ENCODE measurements around the gene BRSK2. TPM values are rescaled to one million over a fixed set of nuclear protein-coding genes. Genes with fewer than 3 reads are reported as not detected.
A peak's percentile ranks its signal among the peaks of the same experiment; 100 is the strongest.

The BRSK2 gene
- polyA plus RNA-seq, 1 of the 3 experiments (the other 2 are of a cell fraction), result 0.64 TPM

GRCh38 chr11:1368966-1369365 is 20.8 kb upstream of the BRSK2 start:
- Histone ChIP-seq H2AFZ (ENCODE audit: low read depth) (no peak overlapping the region), H3K4me3 (ENCODE audit: low read depth in 2 of 2, low read length in 1 of 2) (no peak overlapping the region), H3K9me2 (no peaks in the 10 kb centered on the region), H4K20me1 (ENCODE audit: insufficient read depth) (no peaks in the 10 kb centered on the region), H3K9ac (no peak overlapping the region), H3K79me2 (ENCODE audit: insufficient read depth) (no peaks in the 10 kb centered on the region), H3K27ac (ENCODE audit: low read depth in 2 of 2, low read length in 1 of 2) (no peak overlapping the region), H3K9me3 (no peaks in the 10 kb centered on the region), H3K27me3 (ENCODE audit: insufficient read depth) (no peaks in the 10 kb centered on the region), H3K36me3 (replicated peaks in 1 of 2; ENCODE audit: control insufficient read depth in 1 of 2, insufficient read depth in 2 of 2, low read length in 1 of 2) (no peaks in the 10 kb centered on the region), H3K4me1 (ENCODE audit: control insufficient read depth in 1 of 2, insufficient read depth in 2 of 2, low read depth in 1 of 2, low read length in 1 of 2) (no peaks in the 10 kb centered on the region), H3K4me2 (no peak overlapping the region), H3F3A (replicated peaks; ENCODE audit: insufficient read depth) (no peaks in the 10 kb centered on the region)
- DNase-seq, result peak; percentile 21
- CTCF ChIA-PET, result no interaction called here
- TF ChIP-seq RFX5 (IDR thresholded peaks at IDR 0.05; ENCODE audit: low read length), result no peak
- TF ChIP-seq EZH2phosphoT487 (IDR thresholded peaks at IDR 0.05; ENCODE audit: borderline replicate concordance, low read depth), result no peak
- TF ChIP-seq FOXJ3 (CRISPR knock-in tag; IDR thresholded peaks at IDR 0.05), result no peak
- no peak for TF ChIP-seq FOXM1 (IDR thresholded peaks at IDR 0.05; ENCODE audit: low read depth)
- POLR2A ChIA-PET, result no interaction called here
- 58% methylated on average over 9 of the region's 16 CpGs for WGBS (ENCODE audit: low lambda C conversion rate)

- Histone ChIP-seq H2AFZ (ENCODE audit: low read depth) (no peak overlapping the region), H3K36me3 (replicated peaks in 1 of 2; ENCODE audit: control insufficient read depth in 1 of 2, insufficient read depth in 2 of 2, low read length in 1 of 2) (no peaks in the 10 kb centered on the region), H3F3A (replicated peaks; ENCODE audit: insufficient read depth) (no peaks in the 10 kb centered on the region), H3K4me2 (no peak overlapping the region), H3K4me3 (ENCODE audit: low read depth in 2 of 2, low read length in 1 of 2) (no peak overlapping the region), H4K20me1 (ENCODE audit: insufficient read depth) (no peaks in the 10 kb centered on the region), H3K9me2 (no peaks in the 10 kb centered on the region), H3K27me3 (ENCODE audit: insufficient read depth) (no peaks in the 10 kb centered on the region), H3K79me2 (ENCODE audit: insufficient read depth) (no peaks in the 10 kb centered on the region), H3K9ac (no peak overlapping the region), H3K4me1 (ENCODE audit: control insufficient read depth in 1 of 2, insufficient read depth in 2 of 2, low read depth in 1 of 2, low read length in 1 of 2) (no peaks in the 10 kb centered on the region), H3K9me3 (no peaks in the 10 kb centered on the region), H3K27ac (ENCODE audit: low read depth in 2 of 2, low read length in 1 of 2) (no peak overlapping the region)
- ChIA-PET POLR2A (no interaction called here), CTCF (interaction anchor here (0.9 kb wide), 1 partner anchor 16 kb away, joined by 4 read pairs; no protein-coding TSS in a partner anchor)
- peak; percentile 20 for DNase-seq
- TF ChIP-seq RFX5 (IDR thresholded peaks at IDR 0.05; ENCODE audit: low read length), result no peak
- no peak for TF ChIP-seq RCOR1 (IDR thresholded peaks at IDR 0.05; ENCODE audit: low read length)
- 55% methylated on average over 17 of the region's 18 CpGs for WGBS (ENCODE audit: low lambda C conversion rate)
Observed at GRCh38 chr11:1369371-1370005, 20.2 kb upstream of the BRSK2 start.

- POLR2A ChIA-PET, result no interaction called here
- no peaks in the 10 kb centered on the region for H3K27me3 ChIP-seq (ENCODE audit: insufficient read depth)
- H3K79me2 ChIP-seq (ENCODE audit: insufficient read depth), result no peaks in the 10 kb centered on the region
- 72% methylated on average over 20 of the region's 38 CpGs for WGBS (ENCODE audit: low lambda C conversion rate)
- no peak overlapping the region for H3K9ac ChIP-seq
- no peak overlapping the region for H3K4me3 ChIP-seq (ENCODE audit: low read depth in 2 of 2, low read length in 1 of 2)
- H3F3A ChIP-seq (replicated peaks; ENCODE audit: insufficient read depth), result no peaks in the 10 kb centered on the region
- CTCF ChIA-PET, result interaction anchor here (0.9 kb wide), 2 partner anchors 15 to 176 kb away, joined by 3 to 4 read pairs; no protein-coding TSS in a partner anchor
- H2AFZ ChIP-seq (ENCODE audit: low read depth), result no peak overlapping the region
- H3K27ac ChIP-seq (ENCODE audit: low read depth in 2 of 2, low read length in 1 of 2), result no peak overlapping the region
- no peaks in the 10 kb centered on the region for H3K4me1 ChIP-seq (ENCODE audit: control insufficient read depth in 1 of 2, insufficient read depth in 2 of 2, low read depth in 1 of 2, low read length in 1 of 2)
- peak; percentile 19 for DNase-seq
- H4K20me1 ChIP-seq (ENCODE audit: insufficient read depth), result no peaks in the 10 kb centered on the region
- no peaks in the 10 kb centered on the region for H3K9me2 ChIP-seq
- no peaks in the 10 kb centered on the region for H3K36me3 ChIP-seq (replicated peaks in 1 of 2; ENCODE audit: control insufficient read depth in 1 of 2, insufficient read depth in 2 of 2, low read length in 1 of 2)
- H3K9me3 ChIP-seq, result no peaks in the 10 kb centered on the region
- H3K4me2 ChIP-seq, result no peak overlapping the region
- TF ChIP-seq, protein P1, sequence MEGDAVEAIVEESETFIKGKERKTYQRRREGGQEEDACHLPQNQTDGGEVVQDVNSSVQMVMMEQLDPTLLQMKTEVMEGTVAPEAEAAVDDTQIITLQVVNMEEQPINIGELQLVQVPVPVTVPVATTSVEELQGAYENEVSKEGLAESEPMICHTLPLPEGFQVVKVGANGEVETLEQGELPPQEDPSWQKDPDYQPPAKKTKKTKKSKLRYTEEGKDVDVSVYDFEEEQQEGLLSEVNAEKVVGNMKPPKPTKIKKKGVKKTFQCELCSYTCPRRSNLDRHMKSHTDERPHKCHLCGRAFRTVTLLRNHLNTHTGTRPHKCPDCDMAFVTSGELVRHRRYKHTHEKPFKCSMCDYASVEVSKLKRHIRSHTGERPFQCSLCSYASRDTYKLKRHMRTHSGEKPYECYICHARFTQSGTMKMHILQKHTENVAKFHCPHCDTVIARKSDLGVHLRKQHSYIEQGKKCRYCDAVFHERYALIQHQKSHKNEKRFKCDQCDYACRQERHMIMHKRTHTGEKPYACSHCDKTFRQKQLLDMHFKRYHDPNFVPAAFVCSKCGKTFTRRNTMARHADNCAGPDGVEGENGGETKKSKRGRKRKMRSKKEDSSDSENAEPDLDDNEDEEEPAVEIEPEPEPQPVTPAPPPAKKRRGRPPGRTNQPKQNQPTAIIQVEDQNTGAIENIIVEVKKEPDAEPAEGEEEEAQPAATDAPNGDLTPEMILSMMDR (IDR thresholded peaks at IDR 0.05), result no peak
- no peak for TF ChIP-seq SIN3A (IDR thresholded peaks at IDR 0.05; ENCODE audit: borderline replicate concordance, low read depth, low read length)
- TF ChIP-seq FOXM1 (IDR thresholded peaks at IDR 0.05; ENCODE audit: low read depth), result no peak
- TF ChIP-seq, protein P2, sequence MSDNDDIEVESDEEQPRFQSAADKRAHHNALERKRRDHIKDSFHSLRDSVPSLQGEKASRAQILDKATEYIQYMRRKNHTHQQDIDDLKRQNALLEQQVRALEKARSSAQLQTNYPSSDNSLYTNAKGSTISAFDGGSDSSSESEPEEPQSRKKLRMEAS (IDR thresholded peaks at IDR 0.05; ENCODE audit: low read depth), result no peak
- no peak for TF ChIP-seq EP300 (IDR thresholded peaks at IDR 0.05; ENCODE audit: borderline replicate concordance in 1 of 2, low read depth in 1 of 2, low read length in 1 of 2)
- TF ChIP-seq, protein P3, sequence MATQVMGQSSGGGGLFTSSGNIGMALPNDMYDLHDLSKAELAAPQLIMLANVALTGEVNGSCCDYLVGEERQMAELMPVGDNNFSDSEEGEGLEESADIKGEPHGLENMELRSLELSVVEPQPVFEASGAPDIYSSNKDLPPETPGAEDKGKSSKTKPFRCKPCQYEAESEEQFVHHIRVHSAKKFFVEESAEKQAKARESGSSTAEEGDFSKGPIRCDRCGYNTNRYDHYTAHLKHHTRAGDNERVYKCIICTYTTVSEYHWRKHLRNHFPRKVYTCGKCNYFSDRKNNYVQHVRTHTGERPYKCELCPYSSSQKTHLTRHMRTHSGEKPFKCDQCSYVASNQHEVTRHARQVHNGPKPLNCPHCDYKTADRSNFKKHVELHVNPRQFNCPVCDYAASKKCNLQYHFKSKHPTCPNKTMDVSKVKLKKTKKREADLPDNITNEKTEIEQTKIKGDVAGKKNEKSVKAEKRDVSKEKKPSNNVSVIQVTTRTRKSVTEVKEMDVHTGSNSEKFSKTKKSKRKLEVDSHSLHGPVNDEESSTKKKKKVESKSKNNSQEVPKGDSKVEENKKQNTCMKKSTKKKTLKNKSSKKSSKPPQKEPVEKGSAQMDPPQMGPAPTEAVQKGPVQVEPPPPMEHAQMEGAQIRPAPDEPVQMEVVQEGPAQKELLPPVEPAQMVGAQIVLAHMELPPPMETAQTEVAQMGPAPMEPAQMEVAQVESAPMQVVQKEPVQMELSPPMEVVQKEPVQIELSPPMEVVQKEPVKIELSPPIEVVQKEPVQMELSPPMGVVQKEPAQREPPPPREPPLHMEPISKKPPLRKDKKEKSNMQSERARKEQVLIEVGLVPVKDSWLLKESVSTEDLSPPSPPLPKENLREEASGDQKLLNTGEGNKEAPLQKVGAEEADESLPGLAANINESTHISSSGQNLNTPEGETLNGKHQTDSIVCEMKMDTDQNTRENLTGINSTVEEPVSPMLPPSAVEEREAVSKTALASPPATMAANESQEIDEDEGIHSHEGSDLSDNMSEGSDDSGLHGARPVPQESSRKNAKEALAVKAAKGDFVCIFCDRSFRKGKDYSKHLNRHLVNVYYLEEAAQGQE (IDR thresholded peaks at IDR 0.05; ENCODE audit: low read depth, low read length), result no peak
- no peak for TF ChIP-seq TEAD4 (IDR thresholded peaks at IDR 0.05; ENCODE audit: borderline replicate concordance, insufficient read depth)
- no peak for TF ChIP-seq USF2 (IDR thresholded peaks at IDR 0.05; ENCODE audit: borderline replicate concordance, low read depth, low read length)
Observed at GRCh38 chr11:1370186-1371025, 19.3 kb upstream of the BRSK2 start.
